Measurements from ENCODE around the gene TMC4.
"Not testable (repeated sequence)": the region's sequence is repeated elsewhere in the genome, so short reads cannot be mapped to it uniquely, and the experiment has no call there.

The TMC4 gene

GRCh38 chr19:54206030-54206830 lies 33.3 kb upstream of the TMC4 start:
- Histone ChIP-seq H3K27ac (peak overlapping the region in 13 of 21 experiments; percentile 12 to 87 (median 70)), H3K4me3 (peak overlapping the region in 1 of 7 experiments; percentile 11)

GRCh38 chr19:54204767-54205468 lies 32.0 kb upstream of the TMC4 start:
- H3K4me3 ChIP-seq, result peak overlapping the region in 1 of 7 experiments; percentile 2
- H3K27ac ChIP-seq, result peak overlapping the region in 1 of 21 experiments; percentile 46

GRCh38 chr19:54203151-54203611 lies 30.2 kb upstream of the TMC4 start:
- Histone ChIP-seq H3K27ac (peak overlapping the region in 2 of 21 experiments; percentile 14 to 18), H3K4me3 (peak overlapping the region in 1 of 7 experiments; percentile 49)

GRCh38 chr19:54201980-54202379 lies 29.0 kb upstream of the TMC4 start:
- peak overlapping the region in 8 of 21 experiments; percentile 88 to 97 (median 92) for H3K27ac ChIP-seq
- peak overlapping the region in 6 of 7 experiments; percentile 49 to 72 (median 62) for H3K4me3 ChIP-seq

GRCh38 chr19:54201172-54201701 lies 28.3 kb upstream of the TMC4 start:
- H3K4me3 ChIP-seq, result peak overlapping the region; percentile 49 to 72 (median 59)

GRCh38 chr19:54199401-54199800 lies 26.4 kb upstream of the TMC4 start:
- H3K4me3 ChIP-seq, result no peak overlapping the region
- H3K27ac ChIP-seq, result peak overlapping the region in 3 of 21 experiments; percentile 88 to 95 (median 94)

More at GRCh38 chr19:54201172-54201701, 28.3 kb upstream of the TMC4 start:
- H3K27ac ChIP-seq, result peak overlapping the region; percentile 47 to 97 (median 90)

GRCh38 chr19:54197121-54197520 lies 24.2 kb upstream of the TMC4 start:
- no peak overlapping the region for H3K4me3 ChIP-seq
- no peak overlapping the region for H3K27ac ChIP-seq

- no peak overlapping the region for H3K27ac ChIP-seq
- H3K4me3 ChIP-seq, result no peak overlapping the region
Measured at GRCh38 chr19:54196536-54196935, 23.6 kb upstream of the TMC4 start.

GRCh38 chr19:54194463-54194862 lies 21.5 kb upstream of the TMC4 start:
- not testable (repeated sequence) for H3K4me3 ChIP-seq, H3K27ac ChIP-seq

GRCh38 chr19:54193011-54193410 lies 20.1 kb upstream of the TMC4 start:
- no peak overlapping the region for H3K27ac ChIP-seq

GRCh38 chr19:54191811-54192453 lies 19.0 kb upstream of the TMC4 start:
- Histone ChIP-seq H3K27ac (peak overlapping the region; percentile 3 to 100 (median 96)), H3K4me3 (peak overlapping the region; percentile 76 to 97 (median 86))

More at GRCh38 chr19:54193011-54193410, 20.1 kb upstream of the TMC4 start:
- H3K4me3 ChIP-seq, result no peak overlapping the region

- Histone ChIP-seq H3K4me3 (peak within 1 kb of the TSS; percentile 76 to 97 (median 86)), H3K27ac (peak within 1 kb of the TSS; percentile 76 to 100 (median 96))
Measured at GRCh38 chr19:54191011-54191810, 18.3 kb upstream of the TMC4 start, which contains the start of gene TSEN34. Gene TSEN34, plus strand, starts transcription at chr19:54191308. Its CDS starts 57 bp downstream, at chr19:54191365.

- peak overlapping the region; percentile 76 to 97 (median 86) for H3K4me3 ChIP-seq
- H3K27ac ChIP-seq, result peak overlapping the region; percentile 76 to 100 (median 96)
Measured at GRCh38 chr19:54190503-54191010, 17.6 kb upstream of the TMC4 start.

- Histone ChIP-seq H3K27ac (peak overlapping the region; percentile 76 to 100 (median 96)), H3K4me3 (peak overlapping the region; percentile 45 to 97 (median 85))
Measured at GRCh38 chr19:54189735-54190502, 17.0 kb upstream of the TMC4 start.

GRCh38 chr19:54189145-54189734 lies 16.3 kb upstream of the TMC4 start, which contains the start of gene MBOAT7:
Gene MBOAT7, minus strand, starts transcription at chr19:54189580. Its CDS starts 1,072 bp downstream, at chr19:54188508.
- H3K4me3 ChIP-seq, result peak within 1 kb of the TSS; percentile 45 to 97 (median 85)
- peak within 1 kb of the TSS; percentile 76 to 100 (median 96) for H3K27ac ChIP-seq

- peak overlapping the region; percentile 45 to 97 (median 81) for H3K4me3 ChIP-seq
- peak overlapping the region in 18 of 21 experiments; percentile 84 to 100 (median 95) for H3K27ac ChIP-seq
Measured at GRCh38 chr19:54188215-54188871, 15.4 kb upstream of the TMC4 start.

Measured in skin epidermis (tissue), 12 donors.